GM12878 (cell line): Measurements from ENCODE around the gene ELP4. TPM values are rescaled to one million over a fixed set of nuclear protein-coding genes. Genes with fewer than 3 reads are reported as not detected.

Source experiments
- ATAC-seq: fragments of 200-7000 bp; cut with Tn5 transposase; 3 replicates; pipeline ENCODE4 v1.9.1; 2020; ENCODE audit warnings: mild to moderate bottlenecking, moderate library complexity
- BruUV-seq: library from RNA; stranded (reverse); fragments of 400-500 nt; replicated peaks from 2 replicates; lab custom pipeline; 2021; lab: Mats Ljungman, UMichigan
- CTCF ChIA-PET: fragments of 300-600 bp; sonication (Branson Sonifier 250); formaldehyde crosslinking; extraction: SDS; loops from one replicate; lab custom pipeline; 2021; ENCODE audit warnings: inconsistent platforms; lab: Yijun Ruan, JAX
- POLR2A ChIA-PET: fragments of 350-600 bp; formaldehyde crosslinking; extraction: SDS; loops from one replicate; lab custom pipeline; 2021; ENCODE audit warnings: inconsistent platforms; lab: Charles Lee
- RAD21 ChIA-PET: fragments of 300-600 bp; sonication (Branson Sonifier 250); formaldehyde crosslinking; loops from one replicate; lab custom pipeline; 2023; ENCODE audit warnings: antibody characterized with exemption; ENCODE audit not compliant: unreplicated experiment; lab: Charles Lee
- SMC1A ChIA-PET: fragments of 300-600 bp; sonication (Branson Sonifier 250); formaldehyde crosslinking; loops from one replicate; lab custom pipeline; 2023; ENCODE audit not compliant: unreplicated experiment, uncharacterized antibody; lab: Charles Lee
- DNase-seq: peaks from one replicate; pipeline ENCODE4 v3.0.0-alpha.2; 2011; ENCODE audit warnings: low read depth, low spot score
- FAIRE-seq: peaks from 3 replicates; lab custom pipeline; 2011; peaks lifted over from hg19 to GRCh38; lab: Jason Lieb, UNC
- H2AFZ ChIP-seq: 2 replicates; pipeline ENCODE4 v1.6.0; 2011; ENCODE audit warnings: low read depth, low read length, control low read depth; ENCODE audit not compliant: control insufficient read depth
- H3K27ac ChIP-seq: 2 replicates; pipeline ENCODE4 v1.5.1; 2011; ENCODE audit warnings: control low read depth; ENCODE audit not compliant: control insufficient read depth, insufficient read depth
- H3K27me3 ChIP-seq, 2 experiments: replicated peaks in 1 of 2; 2 replicates each; pipeline versions ENCODE4 v1.6.0 to v1.6.1; 2011; ENCODE audit warnings: low read length in 1 of 2; ENCODE audit not compliant: control insufficient read depth in 2 of 2, insufficient read depth in 2 of 2
- H3K36me3 ChIP-seq, 2 experiments: 2 replicates each; pipeline ENCODE4 v1.5.1; 2011; ENCODE audit warnings: low read length in 1 of 2; ENCODE audit not compliant: control insufficient read depth in 2 of 2, insufficient read depth in 2 of 2
- H3K4me1 ChIP-seq: 2 replicates; pipeline ENCODE4 v1.6.1; 2011; ENCODE audit warnings: mild to moderate bottlenecking, low read length, moderate library complexity, mixed read lengths; ENCODE audit not compliant: control insufficient read depth, insufficient read depth
- H3K4me2 ChIP-seq: 2 replicates; pipeline ENCODE4 v1.6.0; 2011; ENCODE audit warnings: control low read depth; ENCODE audit not compliant: control insufficient read depth, insufficient read depth
- H3K4me3 ChIP-seq: fragments of 200-600 bp; sonication (generic); 2 replicates; pipeline ENCODE4 v1.5.1; 2016
- H3K79me2 ChIP-seq: 2 replicates; pipeline ENCODE4 v1.6.0; 2011; ENCODE audit warnings: low read length; ENCODE audit not compliant: control insufficient read depth, insufficient read depth
- H3K9ac ChIP-seq: 2 replicates; pipeline ENCODE4 v1.8.0; 2011; ENCODE audit warnings: low read length, control low read depth, mixed read lengths; ENCODE audit not compliant: control insufficient read depth, insufficient read depth
- H3K9me3 ChIP-seq: replicated peaks from 3 replicates; pipeline ENCODE4 v1.5.1; 2011; ENCODE audit warnings: mild to moderate bottlenecking, low read length; ENCODE audit not compliant: control insufficient read depth, insufficient read depth
- H4K20me1 ChIP-seq: 2 replicates; pipeline ENCODE4 v1.6.0; 2011; ENCODE audit not compliant: control insufficient read depth, insufficient read depth
- CHD1 ChIP-seq: IDR thresholded peaks from 2 replicates; pipeline ENCODE4 v1.6.1; 2012; ENCODE audit warnings: low read depth, low read length, improper control_type of control experiment
- CHD2 ChIP-seq: IDR thresholded peaks from 2 replicates; pipeline ENCODE4 v1.6.1; 2011; ENCODE audit warnings: low read depth, low read length, improper control_type of control experiment, borderline replicate concordance
- ESRRA ChIP-seq: IDR thresholded peaks from 2 replicates; pipeline ENCODE4 v1.6.1; 2012; ENCODE audit warnings: mild to moderate bottlenecking, low read length, improper control_type of control experiment
- ETV6 ChIP-seq, 2 experiments: fragments of 450-650 bp in 1 of 2; IDR thresholded peaks in 1 of 2; conservative IDR thresholded peaks in 1 of 2; 2 replicates each; pipeline ENCODE4 v1.6.1; 2014; ENCODE audit warnings: antibody characterized with exemption in 1 of 2, borderline replicate concordance in 1 of 2, low read depth in 1 of 2, mild to moderate bottlenecking in 1 of 2, moderate library complexity in 1 of 2
- FOXM1 ChIP-seq: IDR thresholded peaks from 2 replicates; pipeline ENCODE4 v1.6.1; 2012; ENCODE audit warnings: low read depth, mild to moderate bottlenecking, inconsistent platforms, low read length, moderate library complexity
- GATAD2B ChIP-seq: fragments of 450-650 bp; conservative IDR thresholded peaks from 2 replicates; pipeline ENCODE4 v1.6.1; 2017; ENCODE audit warnings: low read depth, mild to moderate bottlenecking, moderate library complexity
- MEF2B ChIP-seq: fragments of 450-650 bp; IDR thresholded peaks from 2 replicates; pipeline ENCODE4 v1.6.1; 2018; ENCODE audit warnings: mild to moderate bottlenecking, moderate library complexity; ENCODE audit not compliant: partially characterized antibody, poor library complexity, severe bottlenecking
- MTA3 ChIP-seq: IDR thresholded peaks from 2 replicates; pipeline ENCODE4 v1.6.1; 2012; ENCODE audit warnings: low read length, inconsistent platforms, borderline replicate concordance
- NFYA ChIP-seq: IDR thresholded peaks from 2 replicates; pipeline ENCODE4 v1.6.1; 2011; ENCODE audit warnings: low read depth, mild to moderate bottlenecking, low read length, improper control_type of control experiment, borderline replicate concordance
- NR2C1 ChIP-seq: fragments of 450-650 bp; IDR thresholded peaks from 2 replicates; pipeline ENCODE4 v1.6.1; 2017; ENCODE audit warnings: antibody characterized with exemption, mild to moderate bottlenecking, moderate library complexity
- SUZ12 ChIP-seq: fragments of 200-600 bp; sonication (generic); IDR thresholded peaks from one replicate; pipeline ENCODE4 v1.6.1; 2018; ENCODE audit warnings: antibody characterized with exemption, mild to moderate bottlenecking; ENCODE audit not compliant: unreplicated experiment
- TCF7 ChIP-seq: IDR thresholded peaks from 2 replicates; pipeline ENCODE4 v1.6.1; 2014; ENCODE audit warnings: antibody characterized with exemption, borderline replicate concordance
- YBX1 ChIP-seq: fragments of 450-650 bp; IDR thresholded peaks from 2 replicates; pipeline ENCODE4 v1.6.1; 2016; ENCODE audit warnings: antibody characterized with exemption
- WGBS: methylation state at CpG from one replicate; pipeline ENCODE4 v1.1.6; 2016; ENCODE audit warnings: low lambda C conversion rate; ENCODE audit not compliant: insufficient replicate concordance, insufficient coverage; ENCODE audit errors: missing lambda C conversion rate; 5-methylcytosine and 5-hydroxymethylcytosine counted together
- in situ Hi-C: fragments of 300-500 bp; cut with MboI; formaldehyde crosslinking; loops from 9 replicates; pipeline ENCODE4 v1.14.3; 2018; ENCODE audit warnings: mixed read lengths
- intact Hi-C: fragments of 100-400 bp; cut with micrococcal nuclease; formaldehyde crosslinking; loops from one replicate; pipeline ENCODE4 v1.14.2; 2022; ENCODE audit not compliant: unreplicated experiment
- polyA plus RNA-seq, 11 experiments: library from polyadenylated mRNA; depleted of rRNA in 4 of 11; unstranded in 6 of 11; stranded (reverse) in 5 of 11; fragments of >200 nt; fragmentation: Nextera tagmentation in 4 of 11; fragmentation: Illumina TruSeq in 1 of 11; extraction: Ambion mirVana in 4 of 11; extraction: Trizol in 1 of 11; gene quantifications; 1 replicate in 1 of 11; 2 replicates in 10 of 11; pipeline versions ENCODE4 v1.2.1 to v1.2.3, GENCODE V29; 2011 to 2016; ENCODE audit warnings: inconsistent platforms in 2 of 11, missing spikeins in 2 of 11, low read depth in 1 of 11
- total RNA-seq, 4 experiments: library from RNA; depleted of rRNA in 3 of 4; stranded (reverse); fragments of >200 nt in 3 of 4; fragmentation: Illumina TruSeq in 1 of 4; extraction: Trizol in 1 of 4; gene quantifications; 2 replicates each; pipeline versions ENCODE4 v1.2.1 to v1.2.3, GENCODE V29; 2013 to 2021

Gene ELP4
- total and polyA plus RNA-seq, 10 of the 15 experiments (the other 5 are each of a cell fraction or from before 2014, with no cell fraction given) = 17.7 to 36.1 (median 27.0) TPM

- 41% methylated on average over 15 of the region's 15 CpGs for WGBS
- H3K9me3 ChIP-seq = no peaks in the 10 kb centered on the region; the same call in 2 of the 3 replicates
- intact Hi-C loops = no loop called here
- CTCF ChIA-PET = no interaction called here
- in situ Hi-C loops = no loop called here
- ATAC-seq (no peak; the same call in 2 of the 3 replicates), FAIRE-seq (no peak), DNase-seq (no peak)
- peaks cover 3% of the 10 kb centered on the region; the same call in 1 of the 2 replicates for H4K20me1 ChIP-seq
- H3K27ac ChIP-seq = no peak overlapping the region
- POLR2A ChIA-PET = no interaction called here
- no peak overlapping the region for H2AFZ ChIP-seq
- SMC1A ChIA-PET = no interaction called here
- H3K9ac ChIP-seq = no peak overlapping the region
- no peaks in the 10 kb centered on the region for H3K79me2 ChIP-seq
- no peak overlapping the region for H3K4me3 ChIP-seq
- RAD21 ChIA-PET = no interaction called here
- peaks cover 18 to 45% of the 10 kb centered on the region in 2 experiments for H3K27me3 ChIP-seq
- TF ChIP-seq TCF7 (no peak), ESRRA (no peak), ETV6 (conservative IDR thresholded peaks at IDR 0.05 in 1 of 2, IDR thresholded peaks at IDR 0.05 in 1 of 2; ENCODE audit: borderline replicate concordance in 1 of 2, low read depth in 1 of 2) (no peak), FOXM1 (no peak), CHD2 (no peak), MTA3 (no peak), MEF2B (no peak), SUZ12 (no peak), NR2C1 (no peak), CHD1 (no peak), NFYA (no peak), GATAD2B (no peak), YBX1 (no peak)
- H3K4me1 ChIP-seq = no peaks in the 10 kb centered on the region
- no TSS peak for BruUV-seq
- no peaks in the 10 kb centered on the region for H3K36me3 ChIP-seq
- no peak overlapping the region for H3K4me2 ChIP-seq
These were observed 310.9 kb downstream of the ELP4 start for GRCh38 chr11:31820438-31820818.
